Inflammatory macrophage (primary cell): ENCODE data around the gene ZNRF1.

Experiments used
- DNase-seq, 2 donors: peaks; one replicate each; pipeline ENCODE4 v3.0.0-alpha.2; 2020 to 2022

ZNRF1 gene

DNA sequence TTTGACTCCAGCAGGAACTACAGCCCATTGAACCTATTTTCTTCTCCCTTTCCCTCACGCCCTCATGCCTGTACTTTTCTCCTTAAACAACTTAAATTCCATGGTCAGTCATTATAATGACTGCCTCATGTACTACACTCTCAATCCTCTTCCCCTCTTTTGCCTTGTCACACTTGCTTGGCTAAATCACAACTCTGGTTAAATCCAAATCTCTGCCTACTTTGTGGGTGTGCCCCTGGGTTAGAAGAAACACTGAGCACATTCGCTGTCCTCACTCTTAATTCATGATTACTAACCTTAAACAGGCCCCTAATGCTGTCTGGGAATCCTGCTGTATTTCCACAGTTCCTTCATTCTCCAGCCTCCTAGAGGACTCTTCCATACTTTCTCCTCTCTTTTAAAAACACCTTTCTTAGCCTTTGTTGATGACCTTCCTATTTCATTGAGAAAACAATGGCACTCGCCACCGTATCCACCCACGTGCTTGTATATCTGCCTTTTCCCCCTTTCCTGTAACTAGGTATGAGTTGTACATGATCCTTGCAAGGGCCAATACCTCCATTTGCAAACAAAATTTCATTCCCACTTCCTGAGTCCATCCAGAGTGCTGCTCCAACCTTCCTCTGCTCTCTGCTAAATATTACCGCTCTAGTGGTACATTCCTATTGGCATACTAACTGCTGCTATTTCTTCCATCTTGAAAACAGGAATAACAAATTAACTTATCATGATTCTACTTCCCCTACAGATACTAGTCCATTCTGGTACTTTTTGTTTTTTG, 28.9 kb downstream of the ZNRF1 start:
- DNase-seq = no peak

DNA sequence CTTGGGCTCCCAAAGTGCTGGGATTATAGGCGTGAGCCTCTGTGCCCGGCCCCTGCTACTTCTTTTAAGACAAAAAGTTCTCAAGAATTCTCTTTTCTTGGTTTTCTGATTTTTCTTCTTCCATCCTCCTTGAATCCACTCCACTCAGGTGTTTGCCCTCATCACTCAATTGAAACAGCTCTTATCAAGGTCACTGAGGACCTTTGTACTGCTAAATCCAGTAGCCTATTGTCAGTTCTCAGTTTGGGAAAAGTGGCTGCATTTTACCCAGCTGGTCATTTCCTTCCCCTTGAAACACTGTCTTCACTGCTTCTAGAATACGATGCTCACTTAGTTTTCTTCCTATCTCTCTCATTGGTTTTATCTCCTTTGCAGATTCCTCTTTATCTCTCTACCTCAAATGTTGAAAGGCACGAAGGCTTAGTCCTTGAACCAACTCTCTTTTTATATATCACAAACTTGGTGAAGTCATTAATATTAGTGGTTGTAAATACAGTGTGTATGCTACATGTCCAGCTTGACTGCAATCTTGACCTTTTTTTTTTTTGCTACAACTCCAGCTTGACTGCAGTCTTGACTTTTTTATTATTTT, 29.8 kb downstream of the ZNRF1 start:
- no peak for DNase-seq

DNA sequence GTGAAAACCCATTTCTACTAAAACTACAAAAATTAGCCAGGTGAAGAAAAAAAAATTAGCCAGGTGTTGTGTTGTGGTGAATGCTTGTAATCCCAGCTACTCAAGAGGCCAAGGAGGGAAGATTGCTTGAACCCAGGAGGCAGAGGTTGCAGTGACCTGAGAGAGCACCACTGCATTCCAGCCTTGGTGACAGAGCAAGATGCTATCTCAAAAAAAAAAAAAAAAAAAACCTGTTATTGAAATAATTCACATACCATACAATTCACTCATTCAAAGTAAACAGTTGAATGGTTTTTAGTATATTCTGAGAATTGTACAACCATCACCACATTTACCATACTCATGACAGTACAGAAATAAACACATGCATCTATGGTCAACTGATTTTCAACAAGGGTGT, 31.0 kb downstream of the ZNRF1 start:
- DNase-seq = no peak

DNA sequence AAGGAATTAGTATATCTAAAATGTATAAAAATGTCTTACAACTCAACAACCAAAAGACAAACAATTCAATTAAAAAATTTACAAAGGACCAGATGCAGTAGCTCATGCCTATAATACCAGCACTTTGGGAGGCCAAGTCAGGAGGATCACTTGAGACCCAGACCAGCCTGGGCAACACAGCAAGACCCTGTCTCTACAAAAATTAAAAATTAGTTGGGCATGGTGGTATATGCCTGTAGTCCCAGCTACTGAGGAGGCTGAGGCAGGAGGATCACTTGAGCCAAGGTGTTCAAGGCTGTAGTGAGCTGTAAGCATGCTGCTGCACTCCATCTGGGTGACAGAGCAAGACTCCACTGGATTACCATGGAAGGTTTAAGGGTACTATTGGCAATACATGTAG, 33.8 kb downstream of the ZNRF1 start:
- DNase-seq = no peak

DNA sequence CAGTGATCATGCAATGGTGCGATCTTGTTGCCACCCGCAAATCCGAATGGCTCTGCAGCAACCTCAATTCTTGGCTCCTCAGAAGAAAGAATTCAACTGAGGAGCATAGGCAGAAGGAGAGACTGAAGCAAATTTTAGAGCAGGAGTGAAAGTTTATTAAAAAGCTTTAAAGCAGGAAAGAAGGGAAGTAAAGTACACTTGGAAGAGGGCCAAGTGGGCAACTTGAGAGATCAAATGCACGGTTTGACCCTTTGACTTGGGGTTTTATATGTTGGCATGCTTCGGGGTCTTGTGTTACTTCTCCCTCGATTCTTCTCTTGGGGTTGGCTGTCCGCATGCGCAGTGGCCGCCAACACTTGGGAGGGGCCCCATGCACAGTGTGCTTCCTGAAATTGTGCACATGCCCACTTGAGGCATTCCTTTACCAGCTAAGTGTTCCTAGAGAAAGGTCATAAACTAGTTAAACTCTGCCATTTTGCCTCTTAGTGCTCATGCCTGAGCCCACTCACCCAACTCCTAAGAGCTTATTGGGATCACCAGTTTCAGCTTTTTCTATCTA, 36.7 kb downstream of the ZNRF1 start:
- no peak for DNase-seq

DNA sequence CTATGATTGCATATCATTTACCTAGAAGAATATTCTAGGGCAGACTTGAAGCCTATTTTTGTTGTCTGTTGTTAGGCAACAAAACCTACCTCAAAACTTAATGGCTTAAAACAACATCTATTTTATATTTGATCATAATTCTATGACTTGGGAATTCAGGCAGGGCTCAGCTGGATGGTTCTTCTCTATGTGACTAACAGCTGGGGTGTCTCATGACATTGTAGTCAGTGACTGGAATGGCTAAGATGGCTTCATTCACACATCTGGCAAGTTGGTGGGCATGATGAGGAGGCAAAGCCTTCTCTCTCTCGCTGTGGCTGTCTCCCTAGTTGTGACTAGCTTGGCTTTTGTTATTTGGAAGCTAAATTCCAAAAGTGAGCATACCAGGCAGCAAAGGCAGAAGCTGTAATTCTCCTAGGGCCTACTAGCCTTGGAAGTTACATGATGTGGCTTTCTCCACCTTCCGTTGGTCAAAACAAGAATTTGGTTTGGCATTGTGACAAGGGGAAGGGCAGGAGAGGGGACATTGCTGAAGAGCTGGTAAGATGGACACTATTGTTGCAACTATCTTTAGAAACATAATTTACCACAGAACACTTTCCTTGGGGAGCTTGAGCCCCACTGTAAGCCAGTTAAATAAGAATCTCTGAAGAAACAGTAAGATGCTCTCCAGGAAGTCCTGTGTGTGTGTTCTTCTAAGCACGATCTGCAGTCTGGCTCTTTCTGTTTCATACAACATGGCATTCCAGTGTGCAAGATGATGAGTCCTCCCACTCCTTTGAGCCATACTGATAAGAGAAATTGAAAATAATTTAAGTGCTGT, 39.4 kb downstream of the ZNRF1 start:
- peak in 1 of 2 donors; percentile 20 for DNase-seq

DNA sequence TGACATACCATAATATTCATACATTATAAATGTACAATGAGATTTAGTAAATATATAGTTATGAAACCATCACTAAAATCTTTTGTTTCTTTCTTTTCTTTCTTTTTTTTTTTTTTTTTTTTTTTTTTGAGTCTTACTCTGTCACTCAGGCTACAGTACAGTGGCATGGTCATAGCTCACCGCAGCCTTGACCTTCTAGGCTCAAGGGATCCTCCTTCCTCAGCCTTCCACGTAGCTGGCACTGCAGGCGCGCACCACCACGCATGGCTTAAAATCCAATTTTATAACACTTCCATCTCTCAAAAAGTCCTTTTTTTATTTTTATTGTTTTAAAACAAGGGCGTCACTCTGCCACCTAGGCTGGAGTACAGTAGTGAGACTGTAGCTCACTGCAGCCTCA, 41.1 kb downstream of the ZNRF1 start:
- no peak for DNase-seq

DNA sequence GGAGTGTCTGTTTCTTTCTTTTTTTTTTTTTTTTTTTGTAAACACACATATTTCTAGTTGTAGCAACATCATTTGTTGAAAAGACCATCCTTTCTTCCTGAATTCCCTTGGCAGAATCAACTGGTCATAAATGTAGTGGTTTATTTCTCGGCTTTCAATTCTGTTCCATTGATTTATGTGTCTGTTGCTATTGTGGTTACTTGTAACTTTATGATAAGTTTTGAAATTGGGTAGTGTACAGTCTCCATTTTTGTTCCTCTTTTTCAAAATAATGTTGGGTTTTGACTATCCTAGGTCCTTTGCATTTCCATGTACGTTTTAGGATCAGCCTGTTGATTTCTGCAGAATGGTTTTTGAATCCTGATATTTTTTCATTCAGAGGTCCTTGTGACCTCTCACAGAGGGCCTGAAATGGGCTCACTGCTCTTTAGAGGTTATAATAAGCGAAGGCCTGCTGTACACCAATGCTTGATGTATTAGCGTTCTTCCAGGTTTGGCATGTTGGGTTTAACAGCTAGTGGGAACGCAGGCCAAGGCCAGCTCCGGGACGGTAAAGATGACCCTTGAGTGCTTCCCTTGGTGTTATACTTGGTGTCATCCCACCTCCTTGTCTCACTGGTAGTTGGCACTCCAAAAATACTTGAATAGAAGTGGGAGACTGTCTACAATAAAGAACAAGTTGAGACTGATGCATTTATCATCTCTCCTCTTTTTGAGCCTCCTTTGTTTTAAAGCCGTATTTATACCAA, 43.8 kb downstream of the ZNRF1 start:
- peak in 1 of 2 donors; percentile 19 for DNase-seq

DNA sequence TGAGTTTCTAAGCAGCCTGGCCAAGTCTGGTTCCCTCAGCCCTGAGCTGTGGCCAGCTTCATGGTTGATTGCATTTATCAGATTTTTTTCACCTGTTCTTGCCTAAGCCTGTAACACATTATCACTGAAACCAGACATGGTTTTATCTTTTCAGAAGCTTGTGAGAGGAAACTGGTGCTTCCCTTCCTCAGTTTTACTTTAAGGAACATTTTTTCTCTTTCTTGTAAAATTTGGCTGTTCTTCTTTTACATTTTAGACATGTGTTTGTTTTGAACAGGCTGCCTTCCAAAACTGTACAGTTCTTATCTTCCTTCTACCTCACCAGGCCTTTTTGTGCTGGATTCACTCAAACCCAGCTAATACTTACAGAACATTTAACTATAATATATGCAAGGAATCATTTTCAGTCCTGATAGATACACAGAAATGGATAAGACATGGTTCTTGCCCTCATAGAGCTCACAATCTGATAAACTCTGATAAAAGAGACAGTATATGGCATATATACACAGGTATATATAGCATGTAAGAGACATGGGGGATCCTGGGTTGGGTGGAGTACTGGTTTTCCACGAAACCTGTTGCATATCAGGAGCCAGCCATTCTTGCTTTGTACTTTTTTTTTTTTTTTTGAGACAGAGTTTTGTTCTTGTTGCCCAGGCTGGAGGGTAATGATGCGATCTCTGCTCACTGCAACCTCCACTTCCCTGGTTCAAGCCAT, 44.5 kb downstream of the ZNRF1 start:
- DNase-seq = no peak

DNA sequence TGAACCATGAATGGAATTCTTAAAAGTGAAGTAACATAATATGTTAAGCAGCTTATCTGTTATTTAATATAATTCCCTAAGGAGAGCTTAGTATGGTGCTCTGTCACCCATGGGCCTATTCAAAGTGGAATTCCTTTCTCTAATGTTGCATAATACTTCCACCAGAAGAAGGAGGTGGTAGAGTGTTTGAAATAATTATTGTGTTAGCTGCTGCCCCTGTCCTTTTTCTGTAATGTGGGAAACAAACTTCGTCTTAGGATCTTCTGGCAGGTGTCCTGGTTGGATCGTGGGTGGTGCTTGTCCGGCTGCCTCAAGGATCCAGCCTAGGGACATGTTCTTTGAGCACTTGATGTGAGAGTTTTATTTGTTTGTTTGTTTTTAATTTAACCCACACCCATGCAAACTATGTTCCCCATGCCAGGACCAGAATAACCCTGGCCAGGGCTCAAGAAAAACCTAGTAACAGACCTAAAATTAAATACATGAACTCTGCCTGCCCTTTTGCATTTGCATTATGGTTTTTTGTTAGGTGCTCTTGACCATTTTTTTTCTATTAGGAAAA, 46.1 kb downstream of the ZNRF1 start:
- DNase-seq = no peak

DNA sequence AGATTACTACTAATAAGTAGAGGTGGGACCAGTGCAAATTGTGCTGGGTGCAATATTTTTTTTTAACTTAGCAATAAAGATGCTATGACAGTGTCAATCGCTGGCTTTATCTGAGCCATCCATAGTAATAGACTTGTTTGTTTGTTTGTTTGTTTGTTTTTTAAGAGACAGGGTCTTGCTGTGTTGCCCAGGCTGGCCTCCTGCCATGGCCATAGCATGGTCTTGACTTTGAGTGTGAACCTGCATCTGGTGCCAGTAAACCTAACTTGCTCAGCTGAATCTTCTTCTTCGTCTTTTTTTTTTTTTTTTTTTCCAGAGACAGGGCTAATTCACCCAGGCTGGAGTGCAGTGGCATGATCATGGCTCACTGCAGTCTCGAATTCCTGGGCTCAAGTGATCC, 46.6 kb downstream of the ZNRF1 start:
- DNase-seq = no peak

DNA sequence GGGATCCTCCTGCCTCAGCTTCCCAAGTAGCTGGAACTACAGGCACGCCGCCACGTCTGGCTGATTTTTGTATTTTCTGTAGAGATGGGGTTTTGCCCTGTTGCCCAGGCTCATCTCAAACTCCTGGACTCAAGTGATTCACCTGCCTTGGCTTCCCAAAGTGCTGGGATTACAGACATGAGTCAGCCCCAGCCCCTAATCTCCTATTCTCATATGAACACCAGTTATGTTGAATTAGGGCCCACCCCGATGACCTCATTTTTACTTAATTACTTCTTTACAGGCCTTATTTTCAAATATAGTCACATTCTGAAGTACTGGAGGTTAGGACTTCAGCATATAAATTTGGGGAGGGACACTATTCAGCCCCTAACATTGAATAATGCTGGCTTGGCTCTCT, 49.2 kb downstream of the ZNRF1 start:
- DNase-seq = no peak

DNA sequence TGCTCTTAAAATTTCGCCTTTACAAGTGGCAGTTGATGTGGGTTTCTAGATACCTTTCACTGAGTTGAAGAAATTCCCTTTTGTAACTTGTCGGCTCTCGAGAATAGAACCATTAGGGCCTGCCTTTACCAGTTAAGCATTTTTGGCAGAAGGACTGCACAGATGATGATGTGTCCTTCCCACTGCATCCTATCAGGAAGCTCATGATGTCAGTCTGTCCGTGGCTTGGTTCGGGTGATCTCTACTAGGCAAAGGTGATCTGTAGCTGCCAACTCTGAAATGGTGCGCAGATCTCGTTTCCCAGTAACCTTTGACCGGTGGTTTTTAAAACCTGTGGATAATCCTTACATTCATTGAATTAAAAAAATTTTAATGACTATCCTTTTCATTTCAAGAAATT, 49.7 kb downstream of the ZNRF1 start:
- DNase-seq = no peak

DNA sequence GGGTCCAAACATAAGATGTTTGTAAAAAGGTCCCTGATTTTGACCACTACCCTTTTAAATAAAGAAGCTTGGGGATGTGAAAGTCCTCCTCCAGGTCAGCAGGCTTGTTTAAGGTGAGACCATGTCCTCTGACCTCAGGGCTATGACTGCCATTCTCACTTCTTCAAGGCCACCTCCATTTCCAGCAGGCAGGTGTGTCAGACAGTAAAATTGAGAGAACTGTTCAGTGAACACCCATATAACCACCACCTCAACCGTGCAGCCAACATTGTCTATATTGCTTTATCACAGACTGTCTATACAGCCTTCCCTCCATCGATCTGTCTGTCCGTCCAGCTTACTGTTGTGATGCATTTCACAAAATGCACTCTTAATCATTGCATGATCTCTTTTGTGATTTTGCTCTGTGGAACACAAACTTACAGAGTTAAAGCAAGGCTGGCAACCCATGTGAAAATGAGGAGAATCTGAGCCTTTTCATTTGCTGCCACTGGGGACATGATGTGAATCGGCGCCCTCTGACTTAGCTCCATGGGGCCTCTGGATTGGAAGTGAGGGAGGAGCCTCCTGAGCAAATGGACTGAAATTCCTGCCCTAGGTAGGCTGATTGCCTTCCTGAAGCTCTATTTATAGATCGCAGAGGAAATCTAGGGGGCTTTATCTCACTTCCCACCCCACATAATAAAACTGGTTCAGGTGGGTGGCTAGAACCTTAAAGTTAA, 53.8 kb downstream of the ZNRF1 start:
- DNase-seq = no peak

DNA sequence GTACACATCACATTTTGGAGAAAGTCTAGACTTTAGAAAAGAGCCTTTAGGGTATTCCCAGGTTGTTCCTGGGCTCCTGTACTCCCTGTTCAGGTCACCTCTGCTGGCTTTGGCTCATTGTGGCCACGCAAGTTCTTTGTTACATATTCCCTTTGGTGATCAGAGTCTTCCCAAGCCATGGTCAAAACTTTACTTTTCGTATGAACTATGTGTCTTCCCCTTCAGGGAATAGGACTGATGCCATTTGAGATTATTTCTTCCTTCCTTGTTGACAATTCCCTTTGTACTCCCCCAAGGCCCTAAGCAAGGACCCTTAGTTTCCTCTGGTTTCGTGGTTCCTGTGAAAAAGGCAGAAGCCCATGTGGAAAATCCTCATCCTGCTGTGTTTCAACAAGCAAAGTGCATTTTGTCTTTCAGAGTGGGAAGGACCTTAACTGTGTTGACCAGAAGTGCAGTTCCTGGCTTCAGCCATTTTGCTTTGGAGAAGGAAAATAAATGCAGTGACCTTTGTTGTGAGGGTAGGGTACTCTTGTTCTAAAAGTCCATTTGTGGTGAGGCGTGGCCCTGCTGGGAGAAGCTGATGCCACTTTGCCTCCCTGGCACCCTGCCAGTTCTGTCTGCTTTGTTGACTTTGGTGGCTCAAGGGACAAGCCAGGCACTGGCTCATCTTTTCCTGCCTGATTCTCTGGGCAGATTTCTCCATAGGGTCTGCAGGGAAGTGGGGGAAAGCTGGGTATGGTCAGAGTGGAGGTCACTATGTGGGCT, 55.1 kb downstream of the ZNRF1 start:
- no peak for DNase-seq

DNA sequence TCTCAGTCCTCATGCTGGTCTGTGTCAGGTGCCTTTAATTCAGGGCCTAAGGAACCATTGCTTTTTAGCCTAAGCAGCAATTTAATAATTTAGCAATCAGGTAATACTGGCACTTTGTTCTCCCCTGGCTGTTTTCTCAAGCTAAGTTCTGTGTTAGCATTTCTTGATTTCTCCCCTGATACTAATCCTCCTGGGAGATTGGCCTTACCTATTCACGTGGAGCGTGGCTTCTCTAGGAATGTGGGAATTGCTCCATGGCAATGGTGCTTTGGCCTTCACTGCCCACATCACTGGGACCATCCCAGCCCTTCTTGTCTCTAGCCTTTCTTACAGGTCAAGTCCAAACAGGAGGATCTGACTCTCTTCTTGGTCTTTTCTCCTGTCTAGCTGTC, 55.7 kb downstream of the ZNRF1 start:
- no peak for DNase-seq

DNA sequence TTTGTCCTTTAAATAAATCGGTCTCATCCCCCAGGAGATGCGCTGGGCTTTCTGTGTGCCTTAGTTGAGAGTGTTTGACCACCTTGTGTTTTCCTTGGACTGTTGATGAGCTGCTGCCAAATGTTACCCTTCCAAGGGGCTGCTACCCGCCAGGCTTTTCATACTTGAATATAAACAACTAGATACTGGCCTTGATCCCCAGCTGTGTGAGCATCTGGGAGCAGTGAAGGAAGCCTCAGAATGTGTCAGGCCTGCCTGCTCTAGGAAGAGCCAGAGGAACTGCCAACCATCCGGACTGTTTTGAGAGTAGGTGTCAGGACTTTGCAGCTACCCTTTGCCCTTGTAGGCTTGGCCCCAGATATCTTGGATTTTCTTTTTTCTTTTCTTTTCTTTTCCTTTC, 60.0 kb downstream of the ZNRF1 start:
- DNase-seq = no peak

DNA sequence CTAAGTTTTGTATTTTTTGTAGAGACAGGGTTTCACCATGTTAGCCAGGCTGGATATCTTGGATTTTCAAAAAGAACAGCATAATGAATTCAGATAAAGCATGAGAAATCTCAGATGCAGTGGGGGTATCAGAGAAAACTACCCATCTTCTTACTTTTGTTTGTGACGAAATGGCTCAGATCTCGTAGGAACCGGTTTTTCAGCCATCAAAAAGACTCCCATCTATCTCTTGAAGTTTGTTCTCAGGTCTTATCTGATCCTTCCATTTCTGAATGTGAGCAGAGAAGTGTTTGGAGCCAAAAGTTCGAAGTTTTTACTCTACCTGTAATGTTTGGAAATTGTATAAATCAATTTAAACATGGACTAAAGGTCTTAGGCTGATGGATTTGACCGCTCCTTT, 60.6 kb downstream of the ZNRF1 start:
- DNase-seq = no peak

DNA sequence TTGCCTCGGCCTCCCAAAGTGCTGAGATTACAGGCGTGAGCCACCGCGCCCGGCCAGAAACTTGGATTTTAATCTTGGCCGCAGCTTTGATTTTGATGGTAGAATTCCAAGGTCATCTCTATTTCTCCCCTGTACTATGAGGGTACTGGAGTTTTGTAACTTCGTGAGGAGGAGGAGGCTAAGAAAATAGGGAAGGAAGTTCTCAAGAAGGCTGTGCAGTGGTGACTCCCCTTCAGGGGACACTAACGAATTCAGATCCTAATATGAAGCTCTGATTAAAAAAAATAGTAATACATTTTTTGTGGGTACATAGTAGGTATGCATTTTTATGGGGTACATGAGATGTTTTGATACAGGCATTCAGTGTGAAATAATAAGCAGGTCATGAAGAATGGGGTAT, 61.9 kb downstream of the ZNRF1 start:
- peak; percentile 16 to 22 for DNase-seq

DNA sequence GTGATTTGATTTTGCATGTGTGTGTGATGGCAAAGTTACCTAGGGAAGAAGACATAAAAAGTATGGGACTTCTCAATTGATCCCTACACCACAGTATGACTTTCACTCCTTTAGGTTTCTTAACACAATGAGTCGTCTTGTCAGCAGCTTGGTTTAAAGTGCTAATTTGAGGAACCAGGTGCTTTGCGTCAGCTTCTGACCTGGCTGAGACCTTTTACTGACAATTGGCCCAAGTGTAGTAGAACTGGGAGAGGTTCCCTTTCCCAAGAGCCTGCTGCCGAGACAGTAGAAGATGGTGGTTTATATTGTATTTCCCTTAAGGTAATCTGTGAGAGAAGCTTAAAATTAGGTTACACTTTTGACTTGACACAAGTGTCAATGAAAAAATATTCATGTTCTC, 62.8 kb downstream of the ZNRF1 start:
- peak; percentile 18 to 39 for DNase-seq
